ENCODE results near the gene THRA.

The THRA gene, protein sequence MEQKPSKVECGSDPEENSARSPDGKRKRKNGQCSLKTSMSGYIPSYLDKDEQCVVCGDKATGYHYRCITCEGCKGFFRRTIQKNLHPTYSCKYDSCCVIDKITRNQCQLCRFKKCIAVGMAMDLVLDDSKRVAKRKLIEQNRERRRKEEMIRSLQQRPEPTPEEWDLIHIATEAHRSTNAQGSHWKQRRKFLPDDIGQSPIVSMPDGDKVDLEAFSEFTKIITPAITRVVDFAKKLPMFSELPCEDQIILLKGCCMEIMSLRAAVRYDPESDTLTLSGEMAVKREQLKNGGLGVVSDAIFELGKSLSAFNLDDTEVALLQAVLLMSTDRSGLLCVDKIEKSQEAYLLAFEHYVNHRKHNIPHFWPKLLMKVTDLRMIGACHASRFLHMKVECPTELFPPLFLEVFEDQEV

DNA sequence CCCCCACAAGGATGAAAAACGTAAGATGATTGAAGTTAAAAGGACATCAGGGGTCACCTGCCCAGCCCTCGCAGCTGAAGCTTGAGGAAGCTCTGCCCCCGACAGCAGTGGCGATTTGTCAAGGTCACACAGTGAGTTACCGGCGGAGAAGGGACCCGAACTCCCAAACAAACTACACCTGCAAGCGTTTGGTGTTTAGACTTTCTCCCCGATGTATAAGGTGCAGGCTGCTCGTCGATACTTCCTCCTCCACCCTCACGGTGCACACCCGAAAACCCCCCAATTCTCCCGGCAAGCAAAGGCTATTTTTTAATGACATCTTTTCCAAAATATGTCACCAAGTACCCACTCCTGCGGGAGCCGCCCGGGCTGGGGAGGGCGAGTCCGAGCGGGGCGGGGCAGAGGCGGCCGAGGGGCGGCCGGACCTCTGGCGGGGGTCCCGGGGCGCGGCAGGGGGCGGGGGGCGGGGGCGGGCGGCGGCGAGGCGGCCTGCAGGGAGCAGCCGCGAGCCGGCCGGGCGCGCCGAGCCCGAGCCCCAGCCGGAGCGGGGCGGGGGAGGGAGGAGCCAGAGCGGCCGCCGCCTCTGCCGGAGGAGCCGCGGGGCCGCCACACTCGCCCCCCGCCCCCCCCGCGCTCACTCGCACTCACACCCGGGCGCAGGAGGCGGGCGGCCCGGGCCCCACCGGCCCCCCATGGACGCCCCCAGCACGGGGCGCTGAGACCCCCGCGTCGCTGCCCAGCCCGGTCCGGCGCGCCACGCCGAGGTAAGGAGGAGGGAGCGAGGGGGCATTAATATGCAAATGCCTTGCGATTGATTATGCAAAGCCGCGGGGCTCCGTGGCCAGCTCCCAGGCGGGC lies at the start of gene THRA:
TSS of gene THRA (plus strand) at position 637 of the 858 bp plus-strand sequence. CDS start 11,524 bp downstream, outside the sequence.
- no peak for DNase-seq (ENCODE audit: low read depth, low spot score)

DNA sequence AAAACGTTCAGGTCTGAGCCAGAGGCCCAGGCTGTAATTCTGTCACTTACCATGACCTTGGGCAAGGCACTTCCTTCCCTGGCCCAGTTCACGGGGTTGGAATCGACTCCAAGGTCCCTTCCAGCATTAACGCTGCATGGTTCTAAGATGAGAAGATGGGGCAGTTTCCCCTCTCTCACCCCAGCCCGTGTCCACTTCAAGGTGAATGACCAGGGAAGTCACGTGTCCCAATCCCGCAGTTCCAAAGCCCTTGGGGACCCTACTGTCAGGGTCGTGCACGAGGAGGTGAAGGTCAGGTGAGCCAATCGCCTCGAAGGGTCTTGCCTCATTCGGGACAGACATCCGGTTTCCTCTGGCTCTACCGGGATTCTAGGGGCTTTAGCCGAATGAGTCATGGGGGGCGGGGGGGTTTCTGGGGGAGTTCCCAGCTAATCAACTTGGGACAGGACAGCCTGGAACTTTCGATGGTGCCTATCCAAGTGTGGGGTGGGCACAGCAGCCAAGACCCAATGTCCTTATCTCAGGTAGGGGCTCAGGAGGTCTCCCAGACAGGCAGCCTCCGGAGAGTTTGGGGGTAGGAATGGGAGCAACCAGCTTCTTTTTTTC lies 48.3 kb upstream of the THRA start:
- no peak for DNase-seq (ENCODE audit: low read depth, low spot score)

DNA sequence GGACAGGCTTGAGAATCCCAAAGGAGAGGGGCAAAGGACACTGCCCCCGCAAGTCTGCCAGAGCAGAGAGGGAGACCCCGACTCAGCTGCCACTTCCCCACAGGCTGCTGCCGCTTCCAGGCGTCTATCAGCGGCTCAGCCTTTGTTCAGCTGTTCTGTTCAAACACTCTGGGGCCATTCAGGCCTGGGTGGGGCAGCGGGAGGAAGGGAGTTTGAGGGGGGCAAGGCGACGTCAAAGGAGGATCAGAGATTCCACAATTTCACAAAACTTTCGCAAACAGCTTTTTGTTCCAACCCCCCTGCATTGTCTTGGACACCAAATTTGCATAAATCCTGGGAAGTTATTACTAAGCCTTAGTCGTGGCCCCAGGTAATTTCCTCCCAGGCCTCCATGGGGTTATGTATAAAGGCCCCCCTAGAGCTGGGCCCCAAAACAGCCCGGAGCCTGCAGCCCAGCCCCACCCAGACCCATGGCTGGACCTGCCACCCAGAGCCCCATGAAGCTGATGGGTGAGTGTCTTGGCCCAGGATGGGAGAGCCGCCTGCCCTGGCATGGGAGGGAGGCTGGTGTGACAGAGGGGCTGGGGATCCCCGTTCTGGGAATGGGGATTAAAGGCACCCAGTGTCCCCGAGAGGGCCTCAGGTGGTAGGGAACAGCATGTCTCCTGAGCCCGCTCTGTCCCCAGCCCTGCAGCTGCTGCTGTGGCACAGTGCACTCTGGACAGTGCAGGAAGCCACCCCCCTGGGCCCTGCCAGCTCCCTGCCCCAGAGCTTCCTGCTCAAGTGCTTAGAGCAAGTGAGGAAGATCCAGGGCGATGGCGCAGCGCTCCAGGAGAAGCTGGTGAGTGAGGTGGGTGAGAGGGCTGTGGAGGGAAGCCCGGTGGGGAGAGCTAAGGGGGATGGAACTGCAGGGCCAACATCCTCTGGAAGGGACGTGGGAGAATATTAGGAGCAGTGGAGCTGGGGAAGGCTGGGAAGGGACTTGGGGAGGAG lies 47.5 kb upstream of the THRA start, which contains the start of gene CSF3:
TSS of gene CSF3 (plus strand) at position 436 of the 993 bp plus-strand sequence. CDS start at position 471, 35 bp downstream.
- DNase-seq (ENCODE audit: low read depth, low spot score), result no peak

DNA sequence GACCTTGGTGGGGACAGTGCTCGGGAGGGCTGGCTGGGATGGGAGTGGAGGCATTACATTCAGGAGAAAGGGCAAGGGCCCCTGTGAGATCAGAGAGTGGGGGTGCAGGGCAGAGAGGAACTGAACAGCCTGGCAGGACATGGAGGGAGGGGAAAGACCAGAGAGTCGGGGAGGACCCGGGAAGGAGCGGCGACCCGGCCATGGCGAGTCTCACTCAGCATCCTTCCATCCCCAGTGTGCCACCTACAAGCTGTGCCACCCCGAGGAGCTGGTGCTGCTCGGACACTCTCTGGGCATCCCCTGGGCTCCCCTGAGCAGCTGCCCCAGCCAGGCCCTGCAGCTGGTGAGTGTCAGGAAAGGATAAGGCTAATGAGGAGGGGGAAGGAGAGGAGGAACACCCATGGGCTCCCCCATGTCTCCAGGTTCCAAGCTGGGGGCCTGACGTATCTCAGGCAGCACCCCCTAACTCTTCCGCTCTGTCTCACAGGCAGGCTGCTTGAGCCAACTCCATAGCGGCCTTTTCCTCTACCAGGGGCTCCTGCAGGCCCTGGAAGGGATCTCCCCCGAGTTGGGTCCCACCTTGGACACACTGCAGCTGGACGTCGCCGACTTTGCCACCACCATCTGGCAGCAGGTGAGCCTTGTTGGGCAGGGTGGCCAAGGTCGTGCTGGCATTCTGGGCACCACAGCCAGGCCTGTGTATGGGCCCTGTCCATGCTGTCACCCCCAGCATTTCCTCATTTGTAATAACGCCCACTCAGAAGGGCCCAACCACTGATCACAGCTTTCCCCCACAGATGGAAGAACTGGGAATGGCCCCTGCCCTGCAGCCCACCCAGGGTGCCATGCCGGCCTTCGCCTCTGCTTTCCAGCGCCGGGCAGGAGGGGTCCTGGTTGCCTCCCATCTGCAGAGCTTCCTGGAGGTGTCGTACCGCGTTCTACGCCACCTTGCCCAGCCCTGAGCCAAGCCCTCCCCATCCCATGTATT lies 46.5 kb upstream of the THRA start:
- no peak for DNase-seq (ENCODE audit: low read depth, low spot score)

DNA sequence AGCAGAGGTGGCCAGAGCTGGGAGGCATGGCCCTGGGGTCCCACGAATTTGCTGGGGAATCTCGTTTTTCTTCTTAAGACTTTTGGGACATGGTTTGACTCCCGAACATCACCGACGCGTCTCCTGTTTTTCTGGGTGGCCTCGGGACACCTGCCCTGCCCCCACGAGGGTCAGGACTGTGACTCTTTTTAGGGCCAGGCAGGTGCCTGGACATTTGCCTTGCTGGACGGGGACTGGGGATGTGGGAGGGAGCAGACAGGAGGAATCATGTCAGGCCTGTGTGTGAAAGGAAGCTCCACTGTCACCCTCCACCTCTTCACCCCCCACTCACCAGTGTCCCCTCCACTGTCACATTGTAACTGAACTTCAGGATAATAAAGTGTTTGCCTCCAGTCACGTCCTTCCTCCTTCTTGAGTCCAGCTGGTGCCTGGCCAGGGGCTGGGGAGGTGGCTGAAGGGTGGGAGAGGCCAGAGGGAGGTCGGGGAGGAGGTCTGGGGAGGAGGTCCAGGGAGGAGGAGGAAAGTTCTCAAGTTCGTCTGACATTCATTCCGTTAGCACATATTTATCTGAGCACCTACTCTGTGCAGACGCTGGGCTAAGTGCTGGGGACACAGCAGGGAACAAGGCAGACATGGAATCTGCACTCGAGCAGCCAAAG lies 45.2 kb upstream of the THRA start:
- DNase-seq (ENCODE audit: low read depth, low spot score), result no peak

DNA sequence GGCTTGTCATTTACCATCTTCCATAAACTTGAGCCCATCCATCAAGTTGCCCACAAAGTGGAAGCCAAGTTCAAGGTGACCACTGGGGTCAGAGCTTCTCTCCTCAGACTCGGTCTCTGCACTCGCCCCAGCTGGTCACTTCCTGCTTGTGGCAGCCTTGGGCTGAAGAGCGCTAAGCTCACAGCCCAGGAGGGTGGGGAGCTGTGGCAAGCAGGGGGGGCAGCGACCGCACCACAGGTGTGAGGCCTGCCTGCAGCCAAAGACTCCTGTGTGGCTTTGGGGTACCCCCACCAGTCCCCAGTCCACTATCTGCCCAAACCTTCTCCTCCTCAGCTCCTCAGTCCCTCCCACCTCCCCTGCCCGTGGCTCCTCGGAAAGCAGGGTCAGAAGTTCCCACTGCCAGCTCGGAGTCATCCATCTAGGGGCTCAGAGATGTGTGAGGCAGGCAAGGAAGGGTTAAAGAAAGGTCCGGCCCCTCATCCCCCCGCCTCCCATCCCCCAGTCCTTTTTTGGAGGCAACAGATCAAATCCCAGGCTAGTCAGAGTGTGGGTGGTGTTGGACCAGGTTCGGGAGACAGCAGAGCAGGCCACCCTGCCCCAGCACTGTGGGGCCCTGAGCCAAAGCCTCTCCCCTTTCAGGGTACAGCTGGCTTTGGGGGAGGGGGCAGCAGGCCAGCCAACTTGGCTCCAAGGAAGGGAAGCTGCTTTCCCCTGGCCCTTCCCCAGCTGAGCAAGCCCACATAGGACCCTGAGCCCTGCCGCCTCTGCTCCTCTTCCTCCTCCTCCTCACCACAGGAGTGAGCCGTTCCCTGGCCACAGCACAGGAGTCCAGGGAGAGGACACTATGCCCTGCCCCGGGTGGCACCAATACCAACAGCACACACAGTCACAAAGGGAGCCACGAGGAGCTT lies 44.3 kb upstream of the THRA start:
- DNase-seq (ENCODE audit: low read depth, low spot score), result no peak

DNA sequence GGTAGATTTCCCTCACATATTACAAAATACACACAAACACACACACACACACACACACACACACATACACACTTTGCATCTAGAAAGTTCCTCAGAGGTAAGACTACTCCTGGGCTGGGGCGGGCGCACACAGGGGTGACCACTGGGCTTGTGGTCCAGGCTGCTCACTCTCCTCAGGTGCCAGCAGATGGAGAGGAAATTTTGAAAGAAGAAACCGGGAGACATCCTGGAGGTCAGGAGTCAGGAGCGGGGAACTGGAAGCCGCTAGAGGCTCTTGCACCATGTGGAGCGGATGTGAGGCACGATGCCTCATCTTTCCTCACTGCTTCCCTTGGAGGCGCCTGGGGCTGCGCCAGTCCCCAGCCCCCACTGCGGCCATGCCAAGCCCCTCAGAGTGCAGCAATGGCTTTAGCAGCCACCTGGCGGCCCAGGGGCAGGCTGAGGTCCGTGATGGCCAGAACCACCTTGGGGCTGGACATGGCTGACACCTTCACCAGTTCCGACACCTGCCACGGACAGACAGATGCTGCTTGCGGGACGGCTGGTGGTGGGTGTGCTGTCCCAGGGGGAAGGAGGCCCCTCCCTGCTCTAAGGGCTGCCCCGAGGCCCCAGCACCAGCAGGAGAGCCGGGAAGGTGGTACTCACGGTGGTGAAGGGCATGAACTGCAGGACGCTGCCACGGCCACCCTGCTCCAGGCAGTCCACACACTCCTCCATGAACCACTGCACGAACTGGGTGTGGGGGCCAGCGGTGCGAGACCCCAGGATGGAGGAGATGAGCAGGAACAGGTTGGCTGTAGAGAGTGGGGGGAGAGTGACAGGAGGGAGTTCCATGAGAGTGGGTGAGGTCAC lies 43.4 kb upstream of the THRA start:
- DNase-seq (ENCODE audit: low read depth, low spot score), result no peak

DNA sequence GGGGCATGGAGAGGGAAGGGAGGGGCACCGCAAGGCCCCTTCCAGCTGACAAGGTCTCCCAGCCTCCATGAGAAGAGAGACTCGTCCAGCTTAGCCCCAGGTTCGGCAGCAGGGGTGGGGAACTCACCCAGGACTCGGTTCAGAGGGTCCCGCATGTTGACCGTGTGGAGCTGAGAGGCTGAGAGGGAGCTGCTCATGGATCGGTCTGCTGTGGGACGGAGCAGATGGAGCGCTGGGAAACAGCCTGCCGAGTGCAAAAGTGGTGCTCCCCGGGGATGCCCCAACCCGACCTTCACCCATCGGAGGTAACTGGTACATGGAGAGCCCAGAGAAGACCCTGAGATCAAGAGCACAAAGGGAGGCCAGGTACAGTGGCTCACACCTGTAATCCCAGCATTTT lies 42.6 kb upstream of the THRA start:
- DNase-seq (ENCODE audit: low read depth, low spot score), result no peak

DNA sequence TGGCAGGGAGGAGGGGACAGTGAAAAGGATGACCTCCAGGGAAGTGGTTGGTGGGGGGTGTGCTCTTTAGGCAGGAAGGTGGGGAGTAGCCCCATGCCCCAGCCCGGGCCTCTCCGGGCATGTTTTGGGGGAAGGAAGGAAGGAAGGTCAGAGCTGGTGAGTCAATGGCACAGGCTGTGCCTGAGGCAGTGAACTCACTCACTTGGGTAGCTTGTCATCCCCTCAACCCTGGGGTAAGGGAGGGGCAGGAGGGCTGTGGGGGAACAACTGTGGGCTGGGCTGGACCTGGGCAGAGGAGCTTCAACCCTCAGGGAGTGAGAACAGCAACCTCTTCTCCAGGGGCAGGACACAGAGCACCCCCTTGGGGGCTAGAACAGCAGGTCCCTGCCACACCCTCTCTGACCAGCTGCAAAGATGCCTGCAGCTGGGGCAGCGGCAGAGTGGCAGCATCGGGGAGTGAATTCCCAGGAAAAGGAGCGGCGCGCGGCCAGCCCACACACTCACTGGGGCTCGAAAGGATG lies 41.3 kb upstream of the THRA start:
- DNase-seq (ENCODE audit: low read depth, low spot score), result no peak

DNA sequence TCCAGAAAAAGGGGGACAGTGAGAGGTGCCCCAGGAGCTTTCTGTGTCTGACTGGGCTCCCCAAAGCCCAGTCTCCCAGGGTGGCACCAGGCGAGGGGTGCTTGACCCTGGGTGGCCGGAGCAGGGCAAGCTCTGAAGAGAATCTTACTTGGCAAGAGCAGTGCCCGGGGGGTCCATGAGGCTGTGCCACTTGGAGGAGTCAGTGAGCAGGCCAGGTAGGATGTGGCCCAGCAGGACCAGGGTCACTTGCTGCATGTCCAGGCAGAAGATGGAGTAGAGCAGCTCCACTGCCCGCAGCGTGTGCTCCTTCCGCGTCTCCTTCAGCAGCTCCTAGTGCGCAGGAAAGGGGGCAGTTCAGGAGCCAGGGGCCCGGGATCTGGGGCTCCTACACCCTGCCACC lies 40.3 kb upstream of the THRA start:
- DNase-seq (ENCODE audit: low read depth, low spot score), result no peak

DNA sequence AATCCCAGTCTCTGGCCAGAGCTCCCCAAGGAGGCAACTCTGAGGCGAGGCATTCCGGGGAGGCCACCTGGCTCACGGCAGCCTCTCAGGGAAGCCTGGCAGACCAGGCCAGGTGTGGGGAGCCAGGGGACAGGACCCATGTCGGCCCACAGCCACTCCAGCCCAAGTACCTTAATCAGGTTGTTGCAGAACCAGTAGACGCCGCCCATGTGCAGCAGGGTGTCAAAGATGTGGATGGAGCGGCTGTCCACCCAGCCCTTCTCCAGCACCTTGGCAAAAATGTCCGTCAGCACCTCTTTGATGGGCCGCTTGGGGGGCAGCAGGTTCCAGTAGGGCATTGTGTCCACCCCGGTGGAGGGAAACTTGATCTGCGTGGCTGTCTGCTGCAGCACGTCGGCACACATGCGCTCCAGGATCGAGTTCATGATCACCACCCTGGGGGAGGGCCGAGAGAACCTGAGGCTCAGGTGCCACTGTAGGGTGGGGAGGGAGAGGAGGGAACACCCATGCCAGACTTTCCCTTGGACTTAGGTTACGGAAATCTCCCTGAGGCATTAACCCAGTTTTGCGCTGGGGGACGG lies 39.7 kb upstream of the THRA start:
- no peak for DNase-seq (ENCODE audit: low read depth, low spot score)

DNA sequence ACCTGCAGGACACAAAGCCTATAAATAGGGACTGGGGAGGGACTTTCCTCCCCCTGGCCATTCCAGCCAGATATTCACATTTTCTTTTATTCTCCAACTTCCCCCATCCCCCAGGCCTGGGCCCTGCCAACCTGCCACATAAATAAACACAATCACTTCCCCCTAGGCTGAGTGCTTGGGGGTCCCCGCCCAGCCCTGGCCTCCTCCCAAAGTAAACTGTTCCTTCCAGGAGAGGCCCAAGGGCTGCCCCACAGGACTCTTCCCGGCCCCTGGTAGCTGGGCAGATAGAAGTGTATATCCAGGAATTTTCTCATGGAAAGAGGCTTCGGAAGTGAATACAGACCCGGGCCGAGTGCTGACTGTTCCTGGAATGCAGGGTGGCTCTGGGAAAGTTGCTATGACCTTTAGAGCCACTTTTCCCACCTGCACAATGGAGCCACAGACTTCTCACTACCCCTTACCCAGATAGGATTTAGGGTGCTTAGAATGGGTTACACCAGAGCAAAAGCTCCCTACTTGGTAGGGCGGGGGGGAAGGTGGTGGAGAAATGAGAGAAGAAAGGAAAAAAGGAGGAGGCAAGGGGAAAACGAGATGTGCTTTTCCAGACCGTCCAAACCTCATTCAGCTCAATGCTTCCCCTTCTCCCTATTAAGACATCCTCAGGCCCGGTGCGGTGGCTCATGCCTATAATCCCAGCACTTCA lies 39.0 kb upstream of the THRA start:
- DNase-seq (ENCODE audit: low read depth, low spot score), result no peak

DNA sequence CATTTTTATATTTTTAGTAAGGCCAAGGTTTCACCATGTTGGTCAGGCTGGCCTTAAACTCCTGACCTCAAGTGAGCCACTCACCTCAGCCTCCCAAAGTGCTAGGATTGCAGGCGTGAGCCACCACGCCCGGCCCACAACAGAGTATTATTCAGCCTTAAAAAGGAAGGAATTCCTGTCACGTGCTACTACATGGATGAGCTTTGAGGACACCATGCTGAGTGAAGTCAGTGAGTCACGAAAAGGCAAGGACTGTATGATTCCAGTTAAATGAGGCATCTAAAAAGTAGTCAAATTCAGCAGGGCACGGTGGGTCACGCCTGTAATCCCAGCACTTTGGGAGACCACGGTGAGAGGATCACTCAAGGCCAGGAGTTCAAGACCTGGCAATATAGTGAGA lies 37.9 kb upstream of the THRA start:
- DNase-seq (ENCODE audit: low read depth, low spot score), result no peak

DNA sequence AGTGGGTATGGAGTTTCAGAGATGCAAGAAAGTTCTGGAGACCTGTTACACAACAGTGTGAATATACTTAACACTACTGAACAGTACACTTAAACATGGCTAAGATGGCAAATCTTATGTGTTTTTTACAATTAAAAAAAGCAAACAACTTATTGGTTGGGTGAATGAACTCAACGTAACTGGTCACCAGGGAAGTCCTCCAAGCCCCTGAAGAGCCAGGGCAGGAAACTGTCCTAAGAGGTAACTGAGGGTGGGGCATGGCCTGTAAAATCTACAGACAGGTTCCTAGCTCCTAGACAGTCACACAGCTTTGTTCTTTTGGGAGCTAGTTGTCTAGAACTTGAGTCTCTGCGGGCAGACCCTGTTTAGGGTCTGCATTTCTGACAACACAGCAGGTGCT lies 37.2 kb upstream of the THRA start:
- no peak for DNase-seq (ENCODE audit: low read depth, low spot score)

DNA sequence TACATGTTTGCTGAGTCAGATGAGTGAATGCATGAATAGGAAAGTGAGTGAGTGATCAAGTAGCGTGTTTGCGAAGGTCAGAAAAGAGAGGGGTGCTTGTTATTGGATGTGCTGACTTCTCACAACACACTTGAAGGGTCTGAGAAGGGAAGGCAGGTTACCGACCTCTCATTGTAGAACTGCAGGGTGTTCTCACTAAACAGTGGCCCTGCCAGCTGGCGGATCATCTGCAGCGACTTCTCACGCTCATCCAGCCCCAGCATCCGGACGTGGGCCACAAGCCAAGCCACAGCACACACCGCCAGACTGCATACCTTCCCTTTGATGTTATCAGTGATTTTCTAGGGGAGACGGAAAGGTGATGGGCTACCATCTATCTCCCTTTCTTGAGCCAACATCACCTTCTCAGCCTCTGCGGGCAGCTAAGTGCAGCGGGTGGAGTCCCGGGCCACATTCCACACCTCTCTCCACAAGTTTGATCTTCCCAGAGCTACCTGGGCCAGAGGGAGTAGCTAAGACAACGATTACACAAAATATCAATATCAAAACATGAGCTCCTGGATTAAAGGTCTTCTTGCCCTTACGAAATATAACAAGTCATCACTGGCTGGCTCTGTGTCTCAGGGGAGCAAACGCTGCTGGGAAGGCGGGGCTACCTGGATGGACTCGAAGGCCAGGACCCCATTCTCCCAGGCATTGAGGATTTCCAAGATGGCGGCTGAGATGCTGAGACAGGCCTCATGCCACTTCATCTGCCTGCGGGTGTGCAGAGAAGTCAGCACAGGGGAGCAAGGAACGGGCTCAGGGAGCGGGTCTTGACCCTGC lies 36.6 kb upstream of the THRA start:
- no peak for DNase-seq (ENCODE audit: low read depth, low spot score)

Data from smooth muscle cell of the brain vasculature (primary cell).